Epidermal melanocyte (primary cell): ENCODE data around the gene PPP2R5D.
"Not testable (repeated sequence)": the region's sequence is repeated elsewhere in the genome, so short reads cannot be mapped to it uniquely, and the experiment has no call there.

Source experiments
- DNase-seq: peaks from one replicate; pipeline ENCODE4 v3.0.0; 2011; ENCODE audit warnings: low spot score; ENCODE audit not compliant: insufficient read length

The PPP2R5D gene

GRCh38 chr6:43026365-43026764 lies 42.0 kb downstream of the PPP2R5D start:
- no peak for DNase-seq

- no peak for DNase-seq
Observed at GRCh38 chr6:43029120-43029519, 44.8 kb downstream of the PPP2R5D start.

DNA sequence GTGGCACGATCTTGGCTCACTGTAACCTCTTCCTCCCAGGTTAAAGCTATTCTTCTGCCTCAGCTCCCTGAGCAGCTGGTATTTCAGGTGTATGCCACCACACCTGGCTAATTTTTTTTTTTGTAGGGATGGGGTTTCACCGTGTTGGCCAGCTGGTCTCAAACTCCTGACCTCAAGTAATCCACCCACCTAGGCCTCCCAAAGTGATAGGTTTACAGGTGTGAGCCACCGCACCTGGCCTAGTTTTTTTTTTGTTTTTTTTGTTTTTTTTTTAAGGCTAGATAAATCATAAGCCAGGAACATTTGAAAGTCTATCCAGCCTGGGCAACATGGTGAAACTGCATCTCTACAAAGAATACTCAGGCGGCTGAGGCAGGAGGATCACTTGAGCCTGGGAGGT lies 48.0 kb downstream of the PPP2R5D start:
- DNase-seq = no peak

DNA sequence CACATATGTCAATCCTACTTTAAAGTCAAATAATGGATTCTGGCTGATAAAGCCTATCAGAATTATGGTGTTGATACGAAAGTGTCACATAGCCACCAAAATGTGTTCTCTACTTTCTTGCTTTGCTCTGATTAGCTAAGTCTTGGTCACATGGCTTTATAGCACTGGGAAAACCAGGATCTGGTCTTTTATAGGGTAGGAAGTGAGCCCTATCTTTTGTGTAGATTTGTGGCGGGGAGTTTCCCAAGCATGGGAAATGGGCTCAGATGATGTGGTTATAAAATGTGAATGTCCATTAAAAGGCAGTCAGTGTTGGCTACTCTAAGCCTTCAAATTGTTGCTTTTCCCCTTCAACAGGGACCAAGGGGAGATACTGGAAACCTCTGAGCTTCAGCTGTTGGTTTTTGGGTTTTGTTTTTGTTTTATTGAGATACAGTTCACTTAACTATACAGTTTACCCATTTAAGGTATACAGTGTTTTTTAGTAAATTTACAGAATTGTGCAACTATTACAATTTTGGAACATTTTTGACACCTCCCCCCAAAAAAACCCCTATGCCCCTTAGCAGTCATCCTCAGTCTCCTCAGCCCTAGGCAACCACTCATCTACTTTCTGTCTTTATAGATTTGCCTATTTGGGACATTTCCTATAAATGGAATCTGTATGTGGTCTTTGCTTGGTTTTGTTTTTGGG lies 49.3 kb downstream of the PPP2R5D start:
- DNase-seq = no peak

- DNase-seq = no peak
Observed at GRCh38 chr6:43034190-43034525, 49.8 kb downstream of the PPP2R5D start.

DNA sequence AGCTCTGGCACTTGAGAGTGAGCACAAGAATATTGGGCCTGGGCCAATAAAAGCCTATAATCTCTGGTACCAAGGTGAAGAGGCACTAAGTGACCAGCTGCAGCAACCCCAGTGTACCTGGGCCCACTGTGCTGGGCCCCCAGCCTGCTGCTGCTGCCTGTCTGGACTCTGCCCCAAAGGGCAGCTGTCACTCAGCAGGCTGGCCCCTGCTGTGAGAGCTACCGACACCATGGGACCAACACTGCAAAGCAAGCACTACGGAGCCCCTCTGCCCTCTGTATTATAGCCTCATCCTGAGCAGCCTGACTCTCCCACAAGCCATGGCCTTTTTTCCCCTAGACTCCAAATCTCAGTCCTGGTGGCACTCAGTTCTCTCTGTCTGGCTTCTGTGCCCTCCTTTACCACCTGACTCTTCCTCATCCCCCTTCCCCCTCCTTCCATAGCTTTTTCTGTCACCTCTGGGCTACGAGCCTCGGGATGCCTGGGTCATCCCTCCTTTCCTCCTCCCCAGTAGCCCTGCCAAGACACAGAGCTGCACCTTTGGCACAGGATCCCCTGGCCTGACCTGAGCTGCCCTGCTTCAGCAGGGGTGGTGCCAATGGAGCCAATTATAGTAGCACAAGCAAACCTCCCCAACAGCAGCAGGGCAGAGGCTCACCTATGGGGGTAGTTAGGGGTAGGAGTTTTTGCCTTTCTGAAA lies 51.3 kb downstream of the PPP2R5D start:
- DNase-seq = no peak

- DNase-seq = no peak
Observed at GRCh38 chr6:43036712-43037111, 52.3 kb downstream of the PPP2R5D start.

- DNase-seq = no peak
Observed at GRCh38 chr6:43037197-43037596, 52.8 kb downstream of the PPP2R5D start.

DNA sequence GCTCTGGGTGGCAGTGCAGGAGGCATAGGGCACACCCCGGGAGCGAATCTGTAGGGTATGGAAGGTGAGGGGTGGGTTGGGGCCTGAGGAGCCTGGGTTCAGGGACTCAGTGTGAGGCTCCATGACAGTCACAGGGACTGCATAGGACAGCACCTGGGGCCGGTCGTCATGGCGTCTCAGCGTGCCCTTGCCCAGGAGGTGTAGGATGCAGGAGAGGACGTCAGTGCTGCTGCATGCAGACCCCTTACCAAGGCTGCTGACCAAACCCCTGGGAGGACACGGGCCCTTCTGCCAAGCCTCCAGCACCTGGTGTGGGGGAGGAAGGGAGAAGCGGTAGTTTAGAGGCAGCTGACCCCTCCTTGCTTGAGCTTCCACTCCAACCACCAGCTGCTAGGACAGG lies 53.3 kb downstream of the PPP2R5D start:
- no peak for DNase-seq

GRCh38 chr6:43038727-43039126 lies 54.4 kb downstream of the PPP2R5D start:
- DNase-seq = no peak

DNA sequence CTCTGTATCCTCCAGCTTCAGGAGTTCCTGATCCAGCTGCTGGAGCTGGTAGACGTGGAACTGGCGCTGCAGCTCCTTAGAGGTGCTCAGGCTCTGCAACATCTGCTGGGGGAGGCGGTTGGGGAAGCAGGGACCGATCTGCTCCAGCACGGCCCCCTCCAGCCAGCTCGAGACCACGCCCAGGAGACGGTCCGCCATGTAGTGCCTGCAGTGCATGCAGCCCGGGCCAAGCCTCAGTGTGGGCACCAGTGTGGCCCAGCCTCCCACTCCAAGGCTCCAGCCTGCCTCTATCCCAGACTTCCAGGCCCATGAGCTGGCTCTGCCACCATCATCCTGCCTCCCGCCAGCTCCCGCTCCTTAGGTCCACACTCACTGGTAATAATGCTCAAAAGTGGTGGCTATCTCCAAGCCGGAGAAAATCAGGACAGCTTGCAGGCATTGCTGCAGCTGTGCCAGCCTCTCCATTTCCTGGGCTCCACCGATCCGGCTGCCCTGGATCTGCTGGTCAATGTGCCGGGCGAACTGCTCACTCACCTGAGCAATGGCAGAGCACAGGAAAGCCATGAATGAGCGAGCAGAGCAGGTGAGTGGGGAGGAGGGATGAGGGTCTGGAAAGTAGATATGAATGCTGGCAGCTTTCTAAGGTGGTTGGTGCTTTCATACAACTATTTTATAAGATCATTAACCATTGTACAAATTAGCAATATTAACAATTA lies 56.3 kb downstream of the PPP2R5D start:
- DNase-seq = no peak

DNA sequence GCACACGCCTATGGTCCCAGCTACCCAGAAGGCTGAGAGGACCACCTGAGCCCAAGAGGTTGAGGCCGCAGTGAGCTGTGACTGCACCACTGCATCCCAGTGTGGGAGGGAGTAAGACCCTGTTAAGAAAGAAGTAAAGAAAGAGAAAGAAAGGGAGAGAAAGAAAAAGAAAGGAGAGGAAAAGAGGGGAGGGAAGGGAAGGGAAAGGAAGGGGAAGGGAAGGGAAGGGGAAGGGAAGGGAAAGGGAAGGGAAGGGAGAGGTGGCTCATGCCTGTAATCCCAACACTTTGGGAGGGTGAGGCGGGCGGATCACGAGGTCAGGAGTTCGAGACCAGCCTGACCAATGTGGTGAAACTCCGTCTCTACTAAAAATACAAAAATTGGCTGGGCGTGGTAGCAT lies 57.1 kb downstream of the PPP2R5D start:
- DNase-seq = not testable (repeated sequence)

- no peak for DNase-seq
Observed at GRCh38 chr6:43043310-43043709, 58.9 kb downstream of the PPP2R5D start.

GRCh38 chr6:43045371-43045930 lies 61.1 kb downstream of the PPP2R5D start:
- DNase-seq = peak; percentile 5

DNA sequence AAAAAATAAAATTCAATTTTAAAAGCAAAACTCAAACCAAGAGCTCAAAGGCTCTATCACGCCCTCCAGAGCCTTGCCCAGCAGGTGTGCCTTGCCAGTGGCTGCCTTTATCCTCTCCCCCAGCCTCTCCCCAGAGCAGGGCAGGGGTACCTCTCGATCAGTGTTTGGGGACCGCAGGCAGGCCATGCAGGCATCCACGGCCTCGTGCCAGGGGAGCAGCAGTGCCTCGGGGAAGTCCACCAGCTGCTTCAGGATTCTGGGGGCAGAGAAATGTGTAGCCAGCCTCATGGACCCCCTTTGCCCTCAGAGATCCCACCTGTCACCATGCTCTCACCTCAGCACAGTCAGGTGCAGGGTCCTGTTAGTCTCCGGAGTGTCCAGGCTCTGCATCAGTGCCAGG lies 63.6 kb downstream of the PPP2R5D start:
- peak; percentile 5 for DNase-seq

DNA sequence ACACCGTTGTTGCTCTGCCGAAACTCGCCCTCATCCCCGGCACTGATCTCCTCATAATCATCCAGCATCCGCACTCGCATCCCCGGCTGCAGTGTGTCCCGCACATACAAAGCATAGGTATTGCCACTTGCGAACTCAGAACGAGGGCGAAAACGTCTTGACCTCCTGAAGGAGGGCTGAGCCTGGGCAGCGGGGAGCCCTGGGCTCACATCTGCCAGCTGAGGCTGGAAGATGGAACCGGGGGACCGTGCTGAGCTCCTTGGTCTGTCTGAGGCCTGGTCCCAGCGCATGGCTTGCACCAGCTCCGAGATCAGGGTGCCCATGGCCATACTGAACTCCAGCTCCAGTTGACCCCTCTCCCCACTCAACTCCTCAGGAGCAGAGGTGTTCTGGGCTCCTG lies 66.6 kb downstream of the PPP2R5D start:
- peak; percentile 10 for DNase-seq

DNA sequence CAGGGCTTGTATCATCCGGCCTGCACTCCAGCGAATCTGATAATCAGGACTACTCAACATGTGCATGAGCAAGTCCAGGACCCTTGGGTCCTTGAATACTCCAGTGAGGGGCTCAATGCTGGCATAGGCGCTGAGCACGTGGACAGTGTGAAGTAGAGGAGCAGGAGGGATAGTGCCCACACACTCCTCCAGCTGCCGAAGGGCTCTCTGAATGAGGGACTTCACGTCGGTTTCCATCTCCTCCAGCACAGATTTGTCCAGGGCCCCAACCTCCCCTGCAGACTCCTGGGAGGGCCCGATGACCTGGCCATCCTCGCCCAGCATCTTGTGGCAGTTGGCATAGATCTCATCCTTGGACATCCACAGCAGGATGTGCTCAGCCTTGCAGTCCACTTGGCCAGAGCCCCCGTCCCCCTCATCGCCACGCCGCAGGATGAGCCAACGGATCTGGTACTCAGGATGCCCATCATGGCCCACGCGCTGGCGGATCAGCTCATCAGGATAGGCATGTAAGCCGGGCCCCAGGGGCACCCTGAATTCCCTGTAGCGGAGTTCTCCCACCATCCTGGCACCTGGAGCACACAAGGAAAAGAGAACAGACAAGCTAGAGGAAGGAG lies 68.0 kb downstream of the PPP2R5D start:
- no peak for DNase-seq

- no peak for DNase-seq
Observed at GRCh38 chr6:43052842-43053544, 68.6 kb downstream of the PPP2R5D start.

GRCh38 chr6:43053545-43054205 lies 69.3 kb downstream of the PPP2R5D start, which contains the start of gene CUL7:
TSS of gene CUL7 (minus strand) at chr6:43053851. CDS start at chr6:43052788, 1,063 bp downstream.
- peak; percentile 99 for DNase-seq

GRCh38 chr6:43054206-43054943 lies 70.0 kb downstream of the PPP2R5D start:
- no peak for DNase-seq
